Measurements from ENCODE around the gene NT5DC4.
A peak's percentile ranks its signal among the peaks of the same experiment; 100 is the strongest.

The NT5DC4 gene

DNA sequence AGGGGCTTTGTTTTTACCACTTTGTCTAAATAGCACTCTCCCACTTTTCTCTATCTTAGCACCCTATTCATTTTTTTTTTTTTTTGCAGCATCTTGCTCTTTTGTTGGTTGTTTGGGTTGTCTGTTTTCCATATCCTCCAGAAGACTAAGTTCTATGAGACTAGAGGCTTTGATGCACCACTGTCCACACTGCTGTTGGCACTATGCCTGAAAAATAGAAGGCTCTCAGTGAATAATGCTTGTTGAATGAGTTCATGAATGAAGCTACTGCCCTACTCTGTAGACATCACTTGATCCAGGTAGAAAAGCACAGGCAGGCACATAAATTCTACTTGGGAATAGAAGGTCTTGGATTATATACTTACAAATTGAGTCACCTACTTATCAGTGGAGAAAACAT is 56.2 kb downstream of the NT5DC4 start:
- Histone ChIP-seq H3K4me1 (ENCODE audit: control insufficient read depth, low read length) (peaks cover 10% of the 10 kb centered on the region), H3K79me2 (ENCODE audit: control insufficient read depth, low read length) (no peaks in the 10 kb centered on the region)
- TF ChIP-seq, protein P1, sequence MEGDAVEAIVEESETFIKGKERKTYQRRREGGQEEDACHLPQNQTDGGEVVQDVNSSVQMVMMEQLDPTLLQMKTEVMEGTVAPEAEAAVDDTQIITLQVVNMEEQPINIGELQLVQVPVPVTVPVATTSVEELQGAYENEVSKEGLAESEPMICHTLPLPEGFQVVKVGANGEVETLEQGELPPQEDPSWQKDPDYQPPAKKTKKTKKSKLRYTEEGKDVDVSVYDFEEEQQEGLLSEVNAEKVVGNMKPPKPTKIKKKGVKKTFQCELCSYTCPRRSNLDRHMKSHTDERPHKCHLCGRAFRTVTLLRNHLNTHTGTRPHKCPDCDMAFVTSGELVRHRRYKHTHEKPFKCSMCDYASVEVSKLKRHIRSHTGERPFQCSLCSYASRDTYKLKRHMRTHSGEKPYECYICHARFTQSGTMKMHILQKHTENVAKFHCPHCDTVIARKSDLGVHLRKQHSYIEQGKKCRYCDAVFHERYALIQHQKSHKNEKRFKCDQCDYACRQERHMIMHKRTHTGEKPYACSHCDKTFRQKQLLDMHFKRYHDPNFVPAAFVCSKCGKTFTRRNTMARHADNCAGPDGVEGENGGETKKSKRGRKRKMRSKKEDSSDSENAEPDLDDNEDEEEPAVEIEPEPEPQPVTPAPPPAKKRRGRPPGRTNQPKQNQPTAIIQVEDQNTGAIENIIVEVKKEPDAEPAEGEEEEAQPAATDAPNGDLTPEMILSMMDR (IDR thresholded peaks at IDR 0.05; ENCODE audit: low read depth, low read length, poor library complexity, severe bottlenecking), result no peak
- no peak for TF ChIP-seq EZH2phosphoT487 (IDR thresholded peaks at IDR 0.05; ENCODE audit: borderline replicate concordance, low read length)

DNA sequence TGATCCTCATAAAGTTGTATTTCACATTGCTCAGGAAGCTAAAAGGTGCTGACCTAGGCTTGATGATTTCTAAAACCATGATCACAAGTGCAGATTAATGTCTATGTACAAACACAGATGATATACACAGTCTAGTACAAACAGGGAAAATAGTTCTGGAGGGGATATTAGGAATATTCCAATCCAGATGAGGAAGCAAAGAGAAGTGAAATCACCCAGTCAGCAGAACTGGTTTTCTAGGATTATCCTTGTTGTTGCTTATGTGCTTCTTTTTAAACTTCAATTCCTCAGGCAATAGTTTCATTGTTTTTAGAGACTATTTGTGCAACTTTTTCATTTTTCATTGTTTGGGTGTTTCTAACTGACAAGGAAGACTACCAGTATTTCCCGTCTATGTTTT is 58.8 kb downstream of the NT5DC4 start:
- no peak for TF ChIP-seq EZH2phosphoT487 (IDR thresholded peaks at IDR 0.05; ENCODE audit: borderline replicate concordance, low read length)
- TF ChIP-seq, protein P1 (IDR thresholded peaks at IDR 0.05; ENCODE audit: low read depth, low read length, poor library complexity, severe bottlenecking), result no peak
- H3K4me2 ChIP-seq (ENCODE audit: low read length), result no peak overlapping the region

More for the DNA sequence above, 56.2 kb downstream of the NT5DC4 start:
- Histone ChIP-seq H3K9me3 (ENCODE audit: control insufficient read depth, insufficient read depth, low read length) (no peaks in the 10 kb centered on the region), H3K9me2 (replicated peaks; ENCODE audit: control insufficient read depth, low read length) (no peaks in the 10 kb centered on the region), H3K27ac (ENCODE audit: low read depth, low read length) (no peak overlapping the region), H3K36me3 (ENCODE audit: control insufficient read depth, low read length) (no peaks in the 10 kb centered on the region), H3K4me3 (ENCODE audit: low read length) (no peak overlapping the region), H4K20me1 (ENCODE audit: control insufficient read depth, insufficient read depth, low read depth, low read length) (no peaks in the 10 kb centered on the region), H3K4me2 (ENCODE audit: low read length) (no peak overlapping the region), H3K27me3 (ENCODE audit: control insufficient read depth, low read length) (no peaks in the 10 kb centered on the region), H3F3A (ENCODE audit: control insufficient read depth, insufficient read depth) (no peaks in the 10 kb centered on the region)

DNA sequence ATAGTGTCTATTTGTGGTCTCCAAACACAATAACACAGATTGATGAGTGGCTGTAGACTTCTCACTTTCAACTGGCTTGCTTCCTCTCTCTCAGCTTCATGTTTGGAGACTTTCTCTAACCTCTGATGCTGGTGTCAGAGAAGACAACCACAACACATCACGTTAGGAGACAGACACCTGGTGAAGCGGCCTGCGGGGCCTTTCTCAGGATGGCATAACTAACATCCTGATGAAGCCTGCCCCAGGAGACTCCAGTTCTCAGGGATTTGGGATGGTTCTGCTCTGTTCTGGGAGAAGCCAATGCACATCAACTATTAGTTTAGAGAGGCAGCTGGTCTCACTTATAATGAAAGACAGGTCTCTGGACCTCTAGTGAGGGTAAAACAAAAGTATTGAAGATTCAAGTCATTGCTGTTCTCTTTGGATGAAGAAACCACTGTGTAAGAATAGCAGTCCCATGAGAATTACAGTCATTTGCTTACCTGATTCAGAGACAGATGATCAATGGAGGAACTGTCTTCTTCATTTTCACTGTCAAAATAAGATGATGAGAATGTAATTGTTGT is 61.5 kb downstream of the NT5DC4 start:
- no peaks in the 10 kb centered on the region for H3F3A ChIP-seq (ENCODE audit: control insufficient read depth, insufficient read depth)
- H3K4me3 ChIP-seq (ENCODE audit: low read length), result no peak overlapping the region
- H4K20me1 ChIP-seq (ENCODE audit: control insufficient read depth, insufficient read depth, low read depth, low read length), result no peaks in the 10 kb centered on the region
- H3K4me2 ChIP-seq (ENCODE audit: low read length), result peak overlapping the region; percentile 37
- H3K9me3 ChIP-seq (ENCODE audit: control insufficient read depth, insufficient read depth, low read length), result no peaks in the 10 kb centered on the region
- H3K9me2 ChIP-seq (replicated peaks; ENCODE audit: control insufficient read depth, low read length), result no peaks in the 10 kb centered on the region
- TF ChIP-seq EZH2phosphoT487 (IDR thresholded peaks at IDR 0.05; ENCODE audit: borderline replicate concordance, low read length), result no peak
- TF ChIP-seq, protein P1 (IDR thresholded peaks at IDR 0.05; ENCODE audit: low read depth, low read length, poor library complexity, severe bottlenecking), result no peak
- no peaks in the 10 kb centered on the region for H3K79me2 ChIP-seq (ENCODE audit: control insufficient read depth, low read length)
- no peaks in the 10 kb centered on the region for H3K36me3 ChIP-seq (ENCODE audit: control insufficient read depth, low read length)
- H3K27ac ChIP-seq (ENCODE audit: low read depth, low read length), result peak overlapping the region; percentile 15; the same call in 1 of the 2 replicates
- no peaks in the 10 kb centered on the region for H3K27me3 ChIP-seq (ENCODE audit: control insufficient read depth, low read length)
- peaks cover 22% of the 10 kb centered on the region for H3K4me1 ChIP-seq (ENCODE audit: control insufficient read depth, low read length)

More for the DNA sequence above, 58.8 kb downstream of the NT5DC4 start:
- Histone ChIP-seq H3F3A (ENCODE audit: control insufficient read depth, insufficient read depth) (no peaks in the 10 kb centered on the region), H3K4me1 (ENCODE audit: control insufficient read depth, low read length) (peaks cover 22% of the 10 kb centered on the region), H3K9me2 (replicated peaks; ENCODE audit: control insufficient read depth, low read length) (no peaks in the 10 kb centered on the region), H3K27me3 (ENCODE audit: control insufficient read depth, low read length) (no peaks in the 10 kb centered on the region), H3K4me3 (ENCODE audit: low read length) (no peak overlapping the region), H4K20me1 (ENCODE audit: control insufficient read depth, insufficient read depth, low read depth, low read length) (no peaks in the 10 kb centered on the region), H3K27ac (ENCODE audit: low read depth, low read length) (no peak overlapping the region), H3K9me3 (ENCODE audit: control insufficient read depth, insufficient read depth, low read length) (no peaks in the 10 kb centered on the region), H3K79me2 (ENCODE audit: control insufficient read depth, low read length) (no peaks in the 10 kb centered on the region), H3K36me3 (ENCODE audit: control insufficient read depth, low read length) (no peaks in the 10 kb centered on the region)

Data from DOHH2 (cell line).